Coronary artery (tissue), 2 donors: ENCODE results near the gene SEZ6.

ENCODE experiments used
- DNase-seq: peaks from one replicate; pipeline ENCODE4 v3.0.0-alpha.2; 2017; ENCODE audit warnings: low spot score
- H3K27ac ChIP-seq, 2 donors: fragments of 200-600 bp; sonication (generic); one replicate each; pipeline ENCODE4 v1.5.1; 2016 to 2019
- H3K4me3 ChIP-seq: fragments of 200-600 bp; sonication (generic); 2 replicates; pipeline ENCODE4 v1.5.1; 2016; ENCODE audit warnings: mild to moderate bottlenecking, moderate library complexity
- TF ChIP-seq, protein P1 (sequence below): fragments of 200-600 bp; sonication (generic); IDR thresholded peaks from one replicate; pipeline ENCODE4 v1.5.1; 2019; ENCODE audit warnings: antibody characterized with exemption

The SEZ6 gene

GRCh38 chr17:28968914-28969295 is 36.9 kb downstream of the SEZ6 start:
- H3K27ac ChIP-seq = no peak overlapping the region
- DNase-seq = no peak
- TF ChIP-seq, protein P1, sequence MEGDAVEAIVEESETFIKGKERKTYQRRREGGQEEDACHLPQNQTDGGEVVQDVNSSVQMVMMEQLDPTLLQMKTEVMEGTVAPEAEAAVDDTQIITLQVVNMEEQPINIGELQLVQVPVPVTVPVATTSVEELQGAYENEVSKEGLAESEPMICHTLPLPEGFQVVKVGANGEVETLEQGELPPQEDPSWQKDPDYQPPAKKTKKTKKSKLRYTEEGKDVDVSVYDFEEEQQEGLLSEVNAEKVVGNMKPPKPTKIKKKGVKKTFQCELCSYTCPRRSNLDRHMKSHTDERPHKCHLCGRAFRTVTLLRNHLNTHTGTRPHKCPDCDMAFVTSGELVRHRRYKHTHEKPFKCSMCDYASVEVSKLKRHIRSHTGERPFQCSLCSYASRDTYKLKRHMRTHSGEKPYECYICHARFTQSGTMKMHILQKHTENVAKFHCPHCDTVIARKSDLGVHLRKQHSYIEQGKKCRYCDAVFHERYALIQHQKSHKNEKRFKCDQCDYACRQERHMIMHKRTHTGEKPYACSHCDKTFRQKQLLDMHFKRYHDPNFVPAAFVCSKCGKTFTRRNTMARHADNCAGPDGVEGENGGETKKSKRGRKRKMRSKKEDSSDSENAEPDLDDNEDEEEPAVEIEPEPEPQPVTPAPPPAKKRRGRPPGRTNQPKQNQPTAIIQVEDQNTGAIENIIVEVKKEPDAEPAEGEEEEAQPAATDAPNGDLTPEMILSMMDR = no peak
- H3K4me3 ChIP-seq = no peak overlapping the region

GRCh38 chr17:28968231-28968913 is 37.5 kb downstream of the SEZ6 start:
- H3K4me3 ChIP-seq = no peak overlapping the region
- H3K27ac ChIP-seq = no peak overlapping the region
- no peak for DNase-seq
- TF ChIP-seq, protein P1 = no peak

DNA sequence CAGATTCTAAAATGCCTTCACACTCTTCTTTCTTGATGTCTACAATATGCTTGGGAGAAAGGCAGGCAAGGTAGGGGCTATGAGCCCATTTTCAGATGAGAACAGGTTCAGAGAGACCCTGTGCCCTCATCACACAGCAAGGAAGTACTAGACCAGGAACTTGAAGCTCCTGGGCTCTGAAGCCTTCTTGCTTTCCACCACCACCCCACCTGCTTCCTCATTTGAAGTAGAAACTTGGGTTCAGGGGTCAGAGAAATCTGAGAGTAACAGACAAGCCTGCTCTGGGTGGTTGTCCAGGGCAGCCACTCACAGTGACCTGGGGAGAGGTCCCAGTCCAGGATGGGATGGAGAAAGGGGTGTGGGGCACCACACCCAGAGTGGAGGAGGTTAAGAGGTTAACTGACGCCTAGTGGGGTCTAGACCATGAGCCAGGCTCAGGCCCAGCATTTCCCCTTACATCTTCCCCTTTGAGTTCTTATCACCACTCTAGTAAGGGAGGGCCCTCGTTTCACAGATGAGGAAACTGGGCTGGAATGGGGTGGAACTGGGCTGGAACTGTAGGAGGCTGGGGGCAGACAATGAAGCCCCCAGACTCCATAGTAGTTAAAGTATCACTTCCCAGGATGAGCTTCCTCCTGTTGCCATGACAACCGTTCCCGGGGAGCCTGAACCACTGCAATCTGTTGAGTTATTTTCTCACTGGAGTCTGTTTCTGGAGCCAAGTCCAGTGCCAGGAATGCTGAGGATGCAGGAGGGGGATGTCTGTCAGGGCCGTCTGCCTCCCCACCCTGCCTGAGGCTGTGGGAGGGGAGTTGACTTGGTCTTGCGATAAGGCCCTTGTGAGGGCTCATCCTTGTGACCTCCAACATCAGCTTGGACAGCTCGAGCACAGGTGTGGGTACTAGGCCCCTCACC is 38.4 kb downstream of the SEZ6 start:
- Histone ChIP-seq H3K4me3 (no peak overlapping the region), H3K27ac (no peak overlapping the region)
- TF ChIP-seq, protein P1 = no peak
- no peak for DNase-seq

DNA sequence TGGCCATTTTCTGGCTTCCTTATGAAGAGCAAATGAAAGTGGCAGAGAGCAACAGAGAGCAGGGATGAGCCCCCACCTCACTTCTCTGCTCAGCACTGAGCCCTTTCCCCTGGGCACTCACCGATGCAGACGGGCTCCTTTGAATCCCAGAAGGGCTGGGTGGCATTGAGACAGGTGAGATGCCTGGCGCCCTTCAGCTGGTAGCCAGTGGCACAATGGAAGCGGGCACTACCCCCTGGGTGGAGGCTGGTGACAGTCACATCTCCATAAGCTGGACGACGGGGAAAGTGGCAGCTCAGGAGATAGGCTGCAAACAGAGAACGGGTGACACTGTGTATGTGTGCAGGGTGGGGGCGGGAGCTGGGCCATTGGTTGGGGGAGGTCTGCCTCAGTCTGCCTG is 42.0 kb downstream of the SEZ6 start:
- H3K27ac ChIP-seq = no peak overlapping the region
- no peak for DNase-seq
- no peak overlapping the region for H3K4me3 ChIP-seq
- TF ChIP-seq, protein P1 = no peak

DNA sequence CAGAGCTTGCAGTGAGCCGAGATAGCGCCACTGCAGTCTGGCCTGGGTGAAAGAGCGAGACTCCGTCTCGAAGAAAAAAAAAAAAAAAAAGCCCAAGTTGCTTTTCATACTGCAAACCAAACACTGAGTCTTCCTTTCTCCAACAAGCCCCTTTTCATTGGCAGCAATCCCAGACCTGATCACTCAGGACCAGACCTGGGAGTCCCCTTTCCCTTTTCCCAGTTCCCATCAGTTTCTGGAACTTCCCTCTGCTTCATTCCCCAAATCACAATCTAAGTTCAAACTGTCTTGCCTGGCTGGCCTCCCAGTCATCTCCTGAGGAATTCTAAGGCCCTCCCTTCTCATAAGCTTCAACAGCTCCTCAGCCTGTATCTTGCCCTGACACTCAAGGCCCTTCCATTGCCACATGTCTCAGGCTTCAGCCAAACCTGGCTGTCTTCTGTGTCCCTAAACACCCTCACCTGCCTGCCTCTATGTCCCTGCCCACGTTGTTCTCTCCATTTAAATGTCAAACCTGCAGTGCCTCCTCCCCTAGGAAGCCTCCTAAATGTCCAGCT is 42.7 kb downstream of the SEZ6 start:
- no peak for DNase-seq
- Histone ChIP-seq H3K4me3 (no peak overlapping the region), H3K27ac (no peak overlapping the region)
- TF ChIP-seq, protein P1 = no peak

GRCh38 chr17:28961391-28961790 is 44.4 kb downstream of the SEZ6 start:
- no peak for DNase-seq
- TF ChIP-seq, protein P1 = no peak
- Histone ChIP-seq H3K4me3 (no peak overlapping the region), H3K27ac (no peak overlapping the region)
